ES-I3 (cell line): Measurements from ENCODE around the gene FGF4.

Experiments used
- H3K36me3 ChIP-seq: 2 replicates; pipeline ENCODE4 v1.6.1; 2013; ENCODE audit warnings: mild to moderate bottlenecking, low read length, control low read depth, moderate library complexity; ENCODE audit not compliant: insufficient read depth
- H3K4me1 ChIP-seq: 2 replicates; pipeline ENCODE4 v1.6.1; 2013; ENCODE audit warnings: mild to moderate bottlenecking, control low read depth, low read length; ENCODE audit not compliant: insufficient read depth
- H3K9ac ChIP-seq: 2 replicates; pipeline ENCODE4 v1.6.1; 2013; ENCODE audit warnings: low read depth, mild to moderate bottlenecking, low read length, moderate library complexity
- H3K9me3 ChIP-seq: 2 replicates; pipeline ENCODE4 v1.6.1; 2013; ENCODE audit warnings: mild to moderate bottlenecking, low read length, moderate library complexity; ENCODE audit not compliant: control insufficient read depth, insufficient read depth

The FGF4 gene

GRCh38 chr11:69799097-69799496 lies 24.0 kb upstream of the FGF4 start:
- H3K9ac ChIP-seq: no peak overlapping the region
- no peaks in the 10 kb centered on the region for H3K36me3 ChIP-seq
- H3K9me3 ChIP-seq: no peaks in the 10 kb centered on the region
- no peaks in the 10 kb centered on the region for H3K4me1 ChIP-seq

DNA sequence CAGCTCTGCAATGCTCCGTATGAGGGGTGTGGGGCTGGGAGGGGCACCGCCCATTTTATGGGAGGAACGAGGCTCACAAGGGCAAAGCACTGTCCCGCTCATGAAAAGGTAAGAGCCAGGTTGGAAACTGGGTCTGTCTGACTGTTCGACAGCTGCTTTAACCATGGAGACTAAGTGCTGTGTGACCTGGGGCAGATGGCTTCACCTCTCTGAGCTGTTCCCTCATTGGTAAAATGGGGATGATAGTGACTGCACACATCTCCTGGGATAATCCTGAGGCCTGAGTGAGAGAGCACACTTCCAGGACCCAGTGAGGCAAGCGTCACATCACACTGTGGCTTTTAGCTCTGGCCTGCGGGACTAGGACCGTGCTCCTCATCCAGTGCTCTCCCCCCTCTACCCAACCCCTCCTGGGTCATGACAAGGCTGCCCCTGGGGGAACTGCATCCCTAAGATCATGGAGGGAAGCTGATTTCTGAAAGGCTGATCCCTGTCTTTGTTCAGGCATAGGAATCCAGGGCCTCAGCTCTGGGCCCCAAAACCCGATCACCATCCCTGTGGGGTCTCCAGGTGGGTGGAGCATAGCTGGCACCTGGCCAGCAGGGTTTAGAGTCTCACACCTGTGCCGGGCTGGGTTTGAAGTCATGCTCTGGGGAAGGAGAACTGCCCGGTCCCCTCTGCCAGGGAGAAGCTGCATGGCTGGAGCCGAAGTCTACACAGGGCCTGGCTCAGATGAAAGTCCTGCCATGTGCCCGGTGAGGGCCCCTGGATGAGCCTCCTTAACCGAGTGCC lies 22.8 kb upstream of the FGF4 start:
- H3K9ac ChIP-seq: no peak overlapping the region
- no peaks in the 10 kb centered on the region for H3K4me1 ChIP-seq
- no peaks in the 10 kb centered on the region for H3K36me3 ChIP-seq
- H3K9me3 ChIP-seq: no peaks in the 10 kb centered on the region

DNA sequence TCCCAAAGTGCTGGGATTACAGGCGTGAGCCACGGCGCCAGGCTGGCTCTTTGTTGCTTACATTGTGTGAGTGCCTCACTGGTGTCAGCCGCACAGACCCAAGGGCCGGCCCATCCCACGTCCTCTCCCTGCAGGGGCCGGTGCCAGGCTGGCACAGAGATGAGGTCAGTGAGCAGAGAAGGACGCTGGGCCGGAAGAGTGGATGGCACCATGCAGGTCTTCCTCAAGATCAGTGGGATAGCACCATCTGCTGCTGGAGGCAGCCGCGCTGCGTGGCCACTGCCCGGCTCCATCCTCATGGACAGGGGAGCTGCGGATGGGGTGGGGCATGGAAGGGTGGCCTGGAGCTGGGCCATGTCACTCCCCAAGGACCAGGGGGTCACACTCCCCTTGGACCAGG lies 22.0 kb upstream of the FGF4 start:
- no peaks in the 10 kb centered on the region for H3K9me3 ChIP-seq
- no peaks in the 10 kb centered on the region for H3K36me3 ChIP-seq
- no peaks in the 10 kb centered on the region for H3K4me1 ChIP-seq
- no peak overlapping the region for H3K9ac ChIP-seq

- H3K9me3 ChIP-seq: no peaks in the 10 kb centered on the region
- no peaks in the 10 kb centered on the region for H3K36me3 ChIP-seq
- no peak overlapping the region for H3K9ac ChIP-seq
- H3K4me1 ChIP-seq: no peaks in the 10 kb centered on the region; the same call in 1 of the 2 replicates
Observed at GRCh38 chr11:69796063-69796462, 20.9 kb upstream of the FGF4 start.

DNA sequence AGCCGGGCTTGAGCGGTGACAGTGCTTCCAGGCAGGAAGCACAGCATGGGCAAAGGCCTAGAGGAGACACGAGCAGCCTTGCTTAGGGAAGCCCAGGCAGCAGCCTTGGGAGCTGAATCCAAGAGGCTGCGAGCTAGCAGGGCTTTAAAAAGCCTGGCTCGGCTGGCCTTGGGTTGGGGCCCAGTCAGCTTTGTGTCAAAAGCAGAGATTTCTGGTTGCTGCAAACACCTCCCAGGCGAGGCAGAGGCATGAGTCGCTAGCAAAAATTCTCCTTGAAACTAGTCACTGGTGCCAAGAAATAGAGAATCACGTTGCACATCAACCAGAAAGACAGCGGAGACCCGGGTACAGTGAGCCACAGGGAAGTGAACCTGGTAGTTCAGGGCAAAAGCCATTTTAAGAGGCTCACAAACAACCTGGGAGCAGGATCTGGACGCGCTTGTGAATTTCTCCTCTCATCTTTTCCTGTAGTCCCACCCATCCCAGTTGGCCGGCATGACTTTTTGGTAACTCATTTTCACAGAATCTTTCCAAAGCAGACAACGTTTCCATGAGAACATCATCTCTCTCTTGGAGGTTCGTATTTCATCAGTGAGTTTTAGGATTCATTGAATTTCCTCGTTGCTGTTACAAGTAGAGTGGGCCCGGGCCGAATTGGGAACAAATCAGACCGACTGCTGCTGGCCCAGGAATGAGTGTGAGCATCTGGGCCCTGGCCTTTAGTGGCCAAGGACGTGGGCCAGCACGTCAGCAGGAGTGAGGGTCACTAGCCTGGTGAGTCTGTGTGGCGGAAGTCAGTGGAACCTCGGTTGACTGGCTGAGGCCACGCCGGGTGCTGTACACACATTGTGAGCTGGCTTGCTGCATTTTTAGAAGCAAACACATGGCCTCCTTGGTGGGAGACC lies 16.4 kb upstream of the FGF4 start:
- Histone ChIP-seq H3K4me1 (no peaks in the 10 kb centered on the region; the same call in none of the 2 replicates), H3K9me3 (no peaks in the 10 kb centered on the region), H3K9ac (no peak overlapping the region), H3K36me3 (no peaks in the 10 kb centered on the region)

- H3K9me3 ChIP-seq: no peaks in the 10 kb centered on the region
- H3K36me3 ChIP-seq: no peaks in the 10 kb centered on the region
- no peaks in the 10 kb centered on the region; the same call in none of the 2 replicates for H3K4me1 ChIP-seq
- H3K9ac ChIP-seq: no peak overlapping the region
Observed at GRCh38 chr11:69788956-69789355, 13.8 kb upstream of the FGF4 start.

DNA sequence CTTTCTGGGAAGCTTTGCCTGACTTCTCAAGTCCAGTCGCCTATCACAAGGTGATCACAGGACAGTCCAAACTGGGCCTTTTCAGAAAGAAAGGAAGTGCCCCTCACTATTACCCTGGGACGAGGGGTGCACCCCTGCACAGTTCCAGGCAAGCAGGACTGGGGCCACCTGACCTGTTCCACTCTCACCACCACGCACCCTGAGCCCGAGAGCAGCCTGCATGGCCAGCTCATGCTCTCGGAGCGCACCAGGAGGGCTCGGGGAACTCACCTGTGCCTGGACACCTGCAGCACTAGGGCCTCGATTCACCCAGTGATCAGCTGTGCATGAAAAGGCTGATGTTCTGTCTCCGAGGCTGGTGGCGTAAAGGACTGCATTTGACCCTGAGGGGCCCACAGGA lies 12.8 kb upstream of the FGF4 start:
- Histone ChIP-seq H3K4me1 (no peaks in the 10 kb centered on the region; the same call in none of the 2 replicates), H3K9me3 (no peaks in the 10 kb centered on the region), H3K9ac (no peak overlapping the region), H3K36me3 (no peaks in the 10 kb centered on the region)

DNA sequence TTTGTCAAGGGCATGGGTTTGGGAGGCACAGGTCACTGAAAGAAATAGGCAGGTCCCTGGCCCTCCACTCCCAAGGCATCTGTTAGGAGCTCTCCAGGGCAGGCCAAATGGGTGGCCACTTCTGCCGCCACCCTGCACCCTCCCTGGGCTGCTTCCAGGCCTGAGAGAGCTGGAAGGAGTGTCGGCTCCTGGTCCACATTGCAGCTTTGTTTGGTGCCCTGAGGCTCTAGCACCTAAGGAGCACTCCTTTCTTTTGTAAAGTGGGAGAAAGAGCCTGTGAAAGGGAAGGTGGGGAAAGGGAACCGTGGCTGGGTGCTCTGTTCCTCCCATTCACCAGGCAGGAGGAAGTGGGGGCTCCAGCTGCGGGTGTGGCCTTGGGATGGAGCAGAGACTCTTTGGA lies 12.3 kb upstream of the FGF4 start:
- no peaks in the 10 kb centered on the region for H3K36me3 ChIP-seq
- H3K4me1 ChIP-seq: no peaks in the 10 kb centered on the region; the same call in none of the 2 replicates
- no peaks in the 10 kb centered on the region for H3K9me3 ChIP-seq
- no peak overlapping the region for H3K9ac ChIP-seq

DNA sequence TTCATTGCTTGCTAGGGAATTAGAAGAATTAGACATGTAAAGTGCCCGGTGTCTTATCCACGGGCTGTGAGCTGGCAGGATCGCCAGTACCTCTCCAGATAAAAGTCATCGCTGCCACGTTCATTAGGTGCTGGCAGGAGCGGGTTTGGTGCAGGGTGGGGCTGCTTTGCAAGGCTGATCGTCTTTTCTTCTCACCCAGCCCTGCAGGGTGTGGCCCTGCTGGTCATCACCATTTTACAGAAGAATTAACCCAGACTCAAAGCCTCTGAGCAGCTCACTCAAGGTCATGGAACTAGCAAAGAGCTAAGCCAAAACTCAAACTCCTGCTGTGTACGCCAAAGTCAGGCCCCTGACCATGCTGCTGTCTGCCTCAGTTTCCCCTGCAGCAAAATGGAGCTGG lies 6.1 kb upstream of the FGF4 start:
- Histone ChIP-seq H3K36me3 (no peaks in the 10 kb centered on the region), H3K9ac (no peak overlapping the region), H3K9me3 (no peaks in the 10 kb centered on the region), H3K4me1 (no peaks in the 10 kb centered on the region)

GRCh38 chr11:69778373-69778772 lies 3.2 kb upstream of the FGF4 start:
- H3K4me1 ChIP-seq: peaks cover 4% of the 10 kb centered on the region
- no peaks in the 10 kb centered on the region for H3K9me3 ChIP-seq
- H3K36me3 ChIP-seq: no peaks in the 10 kb centered on the region
- no peak overlapping the region for H3K9ac ChIP-seq

- Histone ChIP-seq H3K36me3 (no peaks in the 10 kb centered on the region), H3K9ac (peak overlapping the region; percentile 50; the same call in 1 of the 2 replicates), H3K4me1 (peaks cover 15% of the 10 kb centered on the region)
Observed at GRCh38 chr11:69774354-69775162, 583 bp downstream of the FGF4 start.

GRCh38 chr11:69773626-69774353 lies 1.4 kb downstream of the FGF4 start:
- H3K36me3 ChIP-seq: no peaks in the 10 kb centered on the region
- peak overlapping the region; percentile 50; the same call in 1 of the 2 replicates for H3K9ac ChIP-seq
- no peaks in the 10 kb centered on the region for H3K9me3 ChIP-seq
- peaks cover 15% of the 10 kb centered on the region for H3K4me1 ChIP-seq

More at GRCh38 chr11:69774354-69775162, 583 bp downstream of the FGF4 start:
- no peaks in the 10 kb centered on the region for H3K9me3 ChIP-seq

DNA sequence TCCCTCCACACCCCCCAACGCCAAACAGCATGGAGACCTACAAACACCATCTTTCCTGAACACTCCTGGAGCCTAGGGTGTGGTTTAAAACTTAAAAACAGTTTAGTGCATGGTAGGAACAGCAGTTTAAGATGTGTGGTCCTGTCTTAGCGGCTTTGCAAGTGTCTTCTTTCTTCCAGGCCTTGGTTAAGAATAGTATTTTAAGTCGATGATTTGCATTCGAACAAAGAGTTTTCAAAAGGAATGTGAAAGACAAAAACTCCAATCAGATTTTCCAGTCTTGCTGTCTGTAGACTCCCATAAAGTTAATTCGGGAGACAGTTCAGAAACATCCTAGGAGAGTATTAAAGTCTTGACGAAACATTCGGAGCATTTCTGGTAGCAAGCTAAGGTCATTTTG lies 3.7 kb downstream of the FGF4 start:
- peaks cover 15% of the 10 kb centered on the region for H3K4me1 ChIP-seq
- no peak overlapping the region for H3K9ac ChIP-seq
- H3K36me3 ChIP-seq: no peaks in the 10 kb centered on the region
- no peaks in the 10 kb centered on the region for H3K9me3 ChIP-seq
